ENCODE measurements around the gene CASTOR1.

CASTOR1 gene

DNA sequence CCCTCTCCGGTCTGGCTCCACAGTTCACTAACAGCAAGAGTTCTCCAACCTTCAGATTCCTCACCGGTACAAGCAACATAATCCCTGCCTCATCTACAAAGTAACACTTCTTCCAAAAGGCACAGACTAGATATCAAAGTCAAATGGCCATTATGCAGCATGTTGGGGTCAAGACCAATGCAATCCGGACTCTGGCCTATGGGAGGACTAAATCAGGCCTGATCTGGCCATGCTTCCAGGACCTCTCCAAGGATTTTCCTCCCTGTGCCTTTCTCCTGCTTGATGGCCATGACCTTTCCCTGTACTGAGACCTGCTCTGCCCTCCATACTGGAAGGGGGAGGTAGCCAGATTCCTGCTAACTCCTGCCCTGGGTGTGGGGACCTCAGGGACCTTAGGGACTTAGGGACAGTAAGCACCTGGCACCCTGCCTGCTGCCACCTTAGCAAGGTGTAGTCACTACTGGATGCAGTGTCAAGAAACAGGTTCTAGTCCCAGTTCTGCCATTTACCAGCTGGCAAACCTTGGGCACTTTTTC is 30.8 kb upstream of the CASTOR1 start:
- Histone ChIP-seq H3K4me3 (ENCODE audit: low read length) (no peak overlapping the region), H3K27me3 (ENCODE audit: control insufficient read depth, low read length) (no peaks in the 10 kb centered on the region), H3K79me2 (ENCODE audit: control insufficient read depth, low read length) (no peaks in the 10 kb centered on the region; the same call in 1 of the 2 replicates)

DNA sequence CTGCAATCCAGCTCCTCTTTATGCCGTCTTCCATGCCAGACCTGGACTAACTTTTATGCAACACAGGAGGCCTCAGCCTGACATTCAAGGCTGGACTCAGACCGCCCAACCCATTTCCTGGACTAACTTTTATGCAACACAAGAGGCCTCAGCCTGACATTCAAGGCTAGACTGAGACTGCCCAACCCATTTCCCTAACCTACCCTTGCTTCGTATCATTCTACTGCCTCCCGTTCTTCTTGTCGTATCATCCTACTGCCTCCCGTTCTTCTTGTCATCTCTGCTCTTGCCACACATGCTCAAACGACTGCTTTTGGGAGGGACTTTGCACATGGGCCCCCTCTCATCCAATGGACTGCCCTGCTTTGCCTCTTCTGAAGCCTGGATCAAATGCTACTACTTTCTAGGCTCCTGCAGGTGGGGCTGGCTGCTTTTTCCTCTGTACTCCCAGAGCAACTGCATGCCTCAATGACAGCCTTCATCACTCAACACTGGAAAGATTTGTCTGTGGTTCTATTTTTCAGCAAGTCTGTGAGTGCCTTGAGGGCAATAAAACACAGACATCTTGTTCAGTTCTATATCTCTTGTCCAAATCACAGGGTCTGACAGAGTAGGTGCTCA is 29.6 kb upstream of the CASTOR1 start:
- TF ChIP-seq, protein P1, sequence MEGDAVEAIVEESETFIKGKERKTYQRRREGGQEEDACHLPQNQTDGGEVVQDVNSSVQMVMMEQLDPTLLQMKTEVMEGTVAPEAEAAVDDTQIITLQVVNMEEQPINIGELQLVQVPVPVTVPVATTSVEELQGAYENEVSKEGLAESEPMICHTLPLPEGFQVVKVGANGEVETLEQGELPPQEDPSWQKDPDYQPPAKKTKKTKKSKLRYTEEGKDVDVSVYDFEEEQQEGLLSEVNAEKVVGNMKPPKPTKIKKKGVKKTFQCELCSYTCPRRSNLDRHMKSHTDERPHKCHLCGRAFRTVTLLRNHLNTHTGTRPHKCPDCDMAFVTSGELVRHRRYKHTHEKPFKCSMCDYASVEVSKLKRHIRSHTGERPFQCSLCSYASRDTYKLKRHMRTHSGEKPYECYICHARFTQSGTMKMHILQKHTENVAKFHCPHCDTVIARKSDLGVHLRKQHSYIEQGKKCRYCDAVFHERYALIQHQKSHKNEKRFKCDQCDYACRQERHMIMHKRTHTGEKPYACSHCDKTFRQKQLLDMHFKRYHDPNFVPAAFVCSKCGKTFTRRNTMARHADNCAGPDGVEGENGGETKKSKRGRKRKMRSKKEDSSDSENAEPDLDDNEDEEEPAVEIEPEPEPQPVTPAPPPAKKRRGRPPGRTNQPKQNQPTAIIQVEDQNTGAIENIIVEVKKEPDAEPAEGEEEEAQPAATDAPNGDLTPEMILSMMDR (IDR thresholded peaks at IDR 0.05; ENCODE audit: low read depth, low read length, poor library complexity, severe bottlenecking): no peak
- TF ChIP-seq EZH2phosphoT487 (IDR thresholded peaks at IDR 0.05; ENCODE audit: borderline replicate concordance, low read length): no peak
- Histone ChIP-seq H3K27me3 (ENCODE audit: control insufficient read depth, low read length) (no peaks in the 10 kb centered on the region), H3K4me3 (ENCODE audit: low read length) (no peak overlapping the region), H3F3A (ENCODE audit: control insufficient read depth, insufficient read depth) (no peaks in the 10 kb centered on the region), H3K36me3 (ENCODE audit: control insufficient read depth, low read length) (no peaks in the 10 kb centered on the region), H3K27ac (ENCODE audit: low read depth, low read length) (no peak overlapping the region), H4K20me1 (ENCODE audit: control insufficient read depth, insufficient read depth, low read depth, low read length) (no peaks in the 10 kb centered on the region), H3K4me2 (ENCODE audit: low read length) (no peak overlapping the region), H3K9me2 (replicated peaks; ENCODE audit: control insufficient read depth, low read length) (no peaks in the 10 kb centered on the region), H3K79me2 (ENCODE audit: control insufficient read depth, low read length) (no peaks in the 10 kb centered on the region), H3K4me1 (ENCODE audit: control insufficient read depth, low read length) (no peaks in the 10 kb centered on the region), H3K9me3 (ENCODE audit: control insufficient read depth, insufficient read depth, low read length) (no peaks in the 10 kb centered on the region)

More for the DNA sequence above, 30.8 kb upstream of the CASTOR1 start:
- no peaks in the 10 kb centered on the region for H3K9me3 ChIP-seq (ENCODE audit: control insufficient read depth, insufficient read depth, low read length)
- no peaks in the 10 kb centered on the region for H3K36me3 ChIP-seq (ENCODE audit: control insufficient read depth, low read length)
- H3F3A ChIP-seq (ENCODE audit: control insufficient read depth, insufficient read depth): no peaks in the 10 kb centered on the region
- no peaks in the 10 kb centered on the region for H4K20me1 ChIP-seq (ENCODE audit: control insufficient read depth, insufficient read depth, low read depth, low read length)
- H3K27ac ChIP-seq (ENCODE audit: low read depth, low read length): no peak overlapping the region
- TF ChIP-seq EZH2phosphoT487 (IDR thresholded peaks at IDR 0.05; ENCODE audit: borderline replicate concordance, low read length): no peak
- TF ChIP-seq, protein P1 (IDR thresholded peaks at IDR 0.05; ENCODE audit: low read depth, low read length, poor library complexity, severe bottlenecking): no peak
- H3K4me2 ChIP-seq (ENCODE audit: low read length): no peak overlapping the region
- H3K9me2 ChIP-seq (replicated peaks; ENCODE audit: control insufficient read depth, low read length): no peaks in the 10 kb centered on the region
- H3K4me1 ChIP-seq (ENCODE audit: control insufficient read depth, low read length): peaks cover 4% of the 10 kb centered on the region; the same call in 1 of the 2 replicates

DNA sequence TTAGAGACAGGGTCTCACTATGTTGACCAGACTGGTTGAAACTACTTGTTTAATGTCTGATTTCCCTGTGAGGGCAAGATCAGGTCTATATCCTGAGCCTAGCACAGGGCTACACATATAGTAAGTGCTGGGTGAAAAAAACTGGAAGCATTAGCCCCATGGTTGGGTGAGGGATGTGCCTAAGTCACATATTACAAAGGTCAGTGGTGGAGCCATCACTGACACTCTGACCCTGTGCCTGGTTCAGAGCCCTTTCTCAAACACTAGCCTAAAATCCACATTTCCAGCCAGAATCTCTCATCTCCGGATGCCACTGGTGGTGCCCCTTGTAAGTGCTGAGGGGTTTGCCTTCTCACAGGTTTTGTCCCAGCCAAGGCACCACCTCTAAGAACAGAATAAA is 28.5 kb upstream of the CASTOR1 start:
- Histone ChIP-seq H3K9me3 (ENCODE audit: control insufficient read depth, insufficient read depth, low read length) (no peaks in the 10 kb centered on the region), H3K9me2 (replicated peaks; ENCODE audit: control insufficient read depth, low read length) (no peaks in the 10 kb centered on the region), H3K27ac (ENCODE audit: low read depth, low read length) (no peak overlapping the region), H3K4me3 (ENCODE audit: low read length) (no peak overlapping the region), H3K36me3 (ENCODE audit: control insufficient read depth, low read length) (no peaks in the 10 kb centered on the region), H4K20me1 (ENCODE audit: control insufficient read depth, insufficient read depth, low read depth, low read length) (no peaks in the 10 kb centered on the region), H3K4me1 (ENCODE audit: control insufficient read depth, low read length) (0 out of 2 replicates have a peak, but pooled peaks cover 3% of the 10 kb centered on the region), H3K4me2 (ENCODE audit: low read length) (no peak overlapping the region), H3K79me2 (ENCODE audit: control insufficient read depth, low read length) (no peaks in the 10 kb centered on the region), H3F3A (ENCODE audit: control insufficient read depth, insufficient read depth) (no peaks in the 10 kb centered on the region), H3K27me3 (ENCODE audit: control insufficient read depth, low read length) (no peaks in the 10 kb centered on the region)
- TF ChIP-seq, protein P1 (IDR thresholded peaks at IDR 0.05; ENCODE audit: low read depth, low read length, poor library complexity, severe bottlenecking): no peak
- TF ChIP-seq EZH2phosphoT487 (IDR thresholded peaks at IDR 0.05; ENCODE audit: borderline replicate concordance, low read length): no peak
